Upper lobe of left lung (tissue), 4 donors: ENCODE measurements around the gene STARD5.

Experiments used
- CTCF ChIP-seq, 6 experiments: fragments of 450-650 bp in 4 of 6; fragments of 200-600 bp in 2 of 6; sonication (generic) in 2 of 6; IDR thresholded peaks; one replicate each; pipeline ENCODE4 v1.5.1; 2016 to 2019; ENCODE audit warnings: antibody characterized with exemption in 6 of 6
- EP300 ChIP-seq, 4 donors: sonication (generic); formaldehyde crosslinking; IDR thresholded peaks; one replicate each; pipeline ENCODE4 v1.5.1; 2017; ENCODE audit warnings: antibody characterized with exemption in 4 of 4, control low read depth in 2 of 4
- POLR2AphosphoS5 ChIP-seq, 2 donors: sonication (generic); formaldehyde crosslinking; IDR thresholded peaks; one replicate each; pipeline ENCODE4 v1.5.1; 2017; ENCODE audit warnings: antibody characterized with exemption in 2 of 2

- TF ChIP-seq POLR2AphosphoS5 (IDR thresholded peaks at IDR 0.05), result no peak
- TF ChIP-seq EP300 (IDR thresholded peaks at IDR 0.05), result no peak
- TF ChIP-seq CTCF (IDR thresholded peaks at IDR 0.05), result no peak
Observed at GRCh38 chr15:81329446-81329845, 5.5 kb upstream of the STARD5 start.
